CD4-positive, CD25-positive, alpha-beta regulatory T cell (primary cell): Measurements from ENCODE around the gene AGFG1. TPM values are rescaled to one million over a fixed set of nuclear protein-coding genes. Genes with fewer than 3 reads are reported as not detected.

Source experiments
- ATAC-seq, 2 donors: fragments of 150-1000 bp; cut with Tn5 transposase; one replicate each; pipeline ENCODE4 v1.10.0; 2021; ENCODE audit warnings: low read depth in 2 of 2, moderate number of reproducible peaks in 2 of 2, moderate library complexity in 1 of 2
- DNase-seq, 3 donors: peaks; one replicate each; pipeline versions ENCODE4 v3.0.0 to v3.0.0-alpha.2; 2012 to 2022; ENCODE audit warnings: mixed read lengths in 1 of 3
- H3K27ac ChIP-seq: one replicate; pipeline ENCODE4 v1.7.0; 2013; ENCODE audit warnings: mild to moderate bottlenecking, low read length; ENCODE audit not compliant: insufficient read depth, poor library complexity, severe bottlenecking
- H3K27me3 ChIP-seq: one replicate; pipeline ENCODE4 v1.7.0; 2013; ENCODE audit warnings: low read length; ENCODE audit not compliant: control insufficient read depth, insufficient read depth
- H3K36me3 ChIP-seq: one replicate; pipeline ENCODE4 v1.7.0; 2013; ENCODE audit warnings: mild to moderate bottlenecking, low read length, moderate library complexity; ENCODE audit not compliant: control insufficient read depth, insufficient read depth
- H3K4me1 ChIP-seq: 2 replicates; pipeline ENCODE4 v1.7.0; 2013; ENCODE audit warnings: mild to moderate bottlenecking, low read length; ENCODE audit not compliant: insufficient read depth, control insufficient read depth, poor library complexity, severe bottlenecking
- H3K4me3 ChIP-seq: one replicate; pipeline ENCODE4 v1.7.0; 2013; ENCODE audit warnings: low read depth, mild to moderate bottlenecking, low read length, moderate library complexity
- H3K9me3 ChIP-seq, 2 experiments: 1 replicate in 1 of 2; 2 replicates in 1 of 2; pipeline ENCODE4 v1.7.0; 2013; ENCODE audit warnings: low read length in 2 of 2, mild to moderate bottlenecking in 1 of 2, moderate library complexity in 1 of 2; ENCODE audit not compliant: control insufficient read depth in 2 of 2
- H3K27ac Mint-ChIP-seq, 3 donors: one replicate each; pipeline ENCODE4 v1.8.0; 2020 to 2022; ENCODE audit warnings: mild to moderate bottlenecking in 3 of 3, mixed read lengths in 3 of 3, moderate library complexity in 2 of 3
- H3K27me3 Mint-ChIP-seq: one replicate; pipeline ENCODE4 v1.8.0; 2022; ENCODE audit warnings: mild to moderate bottlenecking, mixed read lengths
- H3K36me3 Mint-ChIP-seq: one replicate; pipeline ENCODE4 v1.8.0; 2020; ENCODE audit warnings: mixed read lengths
- H3K4me1 Mint-ChIP-seq, 4 donors: one replicate each; pipeline ENCODE4 v1.8.0; 2020 to 2022; ENCODE audit warnings: mixed read lengths in 4 of 4, mild to moderate bottlenecking in 1 of 4
- H3K4me3 Mint-ChIP-seq, 4 donors: one replicate each; pipeline ENCODE4 v1.8.0; 2020 to 2022; ENCODE audit warnings: mild to moderate bottlenecking in 4 of 4, mixed read lengths in 4 of 4, moderate library complexity in 3 of 4
- H3K9me3 Mint-ChIP-seq, 7 donors: one replicate each; pipeline ENCODE4 v1.8.0; 2020 to 2022; ENCODE audit warnings: mixed read lengths in 7 of 7, mild to moderate bottlenecking in 3 of 7, moderate library complexity in 2 of 7
- polyA plus RNA-seq, 4 donors: library from polyadenylated mRNA; unstranded; fragments of 300-500 nt; fragmentation: Illumina TruSeq; gene quantifications; one replicate each; pipeline ENCODE4 v1.2.3, GENCODE V29; 2021
- total RNA-seq: library from RNA; stranded (reverse); gene quantifications from one replicate; pipeline ENCODE4 v1.2.3, GENCODE V29; 2022

AGFG1 gene
- total and polyA plus RNA-seq, 5 donors from 2014 or later = 14.9 to 64.0 (median 24.7) TPM

DNA sequence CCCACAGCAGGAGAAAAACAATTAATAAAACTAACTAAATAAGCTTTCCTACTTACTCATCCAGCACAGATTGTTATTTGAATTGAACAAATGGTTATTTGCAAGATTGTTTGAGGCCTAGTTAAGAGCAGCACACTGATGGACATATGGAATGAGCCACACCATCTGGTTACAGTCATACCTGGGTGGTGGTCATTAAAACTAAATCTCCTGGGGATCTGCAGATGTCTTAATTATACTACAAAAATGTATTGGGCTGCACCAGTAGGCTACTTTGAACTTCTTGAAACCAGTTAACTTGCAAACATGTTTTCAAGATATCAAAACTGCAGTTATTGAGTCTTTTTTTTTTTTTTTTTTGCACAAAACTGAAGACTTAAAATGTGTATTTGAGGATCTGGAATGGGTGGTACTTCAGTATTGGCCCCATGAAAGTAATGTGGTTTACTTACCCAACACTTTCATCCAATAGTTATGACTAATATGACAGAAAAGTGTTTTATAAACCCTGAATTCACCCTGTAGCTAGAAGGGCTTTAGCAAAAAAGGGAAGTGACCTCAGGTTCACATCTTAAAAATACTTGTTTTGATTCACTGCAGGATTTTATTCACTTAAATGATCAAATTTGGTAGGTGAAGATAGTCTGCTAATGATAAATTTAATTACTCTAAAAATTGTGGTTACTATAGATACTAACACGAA, 10.8 kb downstream of the AGFG1 start:
- Histone ChIP-seq H3K4me3 (peak overlapping the region; percentile 22), H3K4me1 (peaks cover 49% of the 10 kb centered on the region), H3K27me3 (no peaks in the 10 kb centered on the region), H3K9me3 (no peaks in the 10 kb centered on the region), H3K27ac (peak overlapping the region; percentile 14), H3K36me3 (no peaks in the 10 kb centered on the region)
- H3K4me3 Mint-ChIP-seq = peak overlapping the region in 2 of 4 donors; percentile 15 to 45
- ATAC-seq = peak; percentile 33 to 48
- peaks cover 51 to 87% (median 70%) of the 10 kb centered on the region in 4 donors for H3K4me1 Mint-ChIP-seq
- H3K9me3 Mint-ChIP-seq = peaks cover 0 to 4% (median 0%) of the 10 kb centered on the region in 7 donors
- H3K27me3 Mint-ChIP-seq = no peaks in the 10 kb centered on the region
- H3K27ac Mint-ChIP-seq = peak overlapping the region in 1 of 3 donors; percentile 44
- H3K36me3 Mint-ChIP-seq = peaks cover 4% of the 10 kb centered on the region
- no peak for DNase-seq

GRCh38 chr2:227485429-227485828, 13.5 kb downstream of the AGFG1 start:
- ATAC-seq = no peak
- Histone ChIP-seq H3K9me3 (no peaks in the 10 kb centered on the region), H3K36me3 (no peaks in the 10 kb centered on the region), H3K27ac (no peak overlapping the region), H3K4me3 (no peak overlapping the region), H3K4me1 (peaks cover 35% of the 10 kb centered on the region), H3K27me3 (no peaks in the 10 kb centered on the region)
- Mint-ChIP-seq H3K27ac (peak overlapping the region in 1 of 3 donors; percentile 22), H3K36me3 (peaks cover 4% of the 10 kb centered on the region), H3K9me3 (peaks cover 0 to 4% (median 0%) of the 10 kb centered on the region in 7 donors), H3K27me3 (no peaks in the 10 kb centered on the region), H3K4me3 (peak overlapping the region in 2 of 4 donors; percentile 9 to 62), H3K4me1 (peaks cover 47 to 80% (median 59%) of the 10 kb centered on the region in 4 donors)
- no peak for DNase-seq

DNA sequence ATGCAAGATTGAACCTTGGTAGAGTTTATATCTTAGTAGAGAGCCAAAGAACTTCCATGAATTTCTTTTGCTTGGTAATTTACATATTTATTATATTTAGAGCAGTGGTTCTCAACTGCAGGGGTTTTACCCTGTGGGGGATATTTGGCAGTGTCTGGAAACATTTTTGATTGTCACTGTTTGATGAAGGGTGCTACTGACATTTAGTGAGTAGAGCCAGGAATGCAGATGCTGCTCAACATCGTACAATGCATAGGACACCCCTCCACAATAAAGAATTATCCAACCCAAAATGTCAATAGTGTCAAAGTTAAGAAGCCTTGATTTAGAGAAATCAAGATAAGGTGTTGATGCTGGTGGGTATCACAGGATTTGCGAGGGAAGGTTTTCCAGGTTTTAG, 14.7 kb downstream of the AGFG1 start:
- Histone ChIP-seq H3K27me3 (no peaks in the 10 kb centered on the region), H3K9me3 (no peaks in the 10 kb centered on the region), H3K4me1 (peaks cover 33% of the 10 kb centered on the region), H3K27ac (no peak overlapping the region), H3K36me3 (no peaks in the 10 kb centered on the region), H3K4me3 (no peak overlapping the region)
- Mint-ChIP-seq H3K27me3 (no peaks in the 10 kb centered on the region), H3K9me3 (peaks cover 0 to 4% (median 0%) of the 10 kb centered on the region in 7 donors), H3K4me3 (peak overlapping the region in 1 of 4 donors; percentile 10), H3K36me3 (peaks cover 4% of the 10 kb centered on the region), H3K27ac (no peak overlapping the region), H3K4me1 (peaks cover 42 to 73% (median 54%) of the 10 kb centered on the region in 4 donors)
- ATAC-seq (no peak), DNase-seq (no peak)

- Mint-ChIP-seq H3K9me3 (peaks cover 0 to 4% (median 0%) of the 10 kb centered on the region in 7 donors), H3K36me3 (peaks cover 4% of the 10 kb centered on the region), H3K27ac (peak overlapping the region in 2 of 3 donors; percentile 16 to 61), H3K4me1 (peaks cover 34 to 67% (median 46%) of the 10 kb centered on the region in 4 donors), H3K27me3 (no peaks in the 10 kb centered on the region), H3K4me3 (no peak overlapping the region)
- ATAC-seq = no peak
- peaks cover 23% of the 10 kb centered on the region for H3K4me1 ChIP-seq
- no peaks in the 10 kb centered on the region for H3K9me3 ChIP-seq
- no peak overlapping the region for H3K27ac ChIP-seq
- no peaks in the 10 kb centered on the region for H3K27me3 ChIP-seq
- H3K4me3 ChIP-seq = no peak overlapping the region
- peaks cover 5% of the 10 kb centered on the region for H3K36me3 ChIP-seq
- DNase-seq = no peak
Observed at GRCh38 chr2:227488045-227488444, 16.1 kb downstream of the AGFG1 start.

DNA sequence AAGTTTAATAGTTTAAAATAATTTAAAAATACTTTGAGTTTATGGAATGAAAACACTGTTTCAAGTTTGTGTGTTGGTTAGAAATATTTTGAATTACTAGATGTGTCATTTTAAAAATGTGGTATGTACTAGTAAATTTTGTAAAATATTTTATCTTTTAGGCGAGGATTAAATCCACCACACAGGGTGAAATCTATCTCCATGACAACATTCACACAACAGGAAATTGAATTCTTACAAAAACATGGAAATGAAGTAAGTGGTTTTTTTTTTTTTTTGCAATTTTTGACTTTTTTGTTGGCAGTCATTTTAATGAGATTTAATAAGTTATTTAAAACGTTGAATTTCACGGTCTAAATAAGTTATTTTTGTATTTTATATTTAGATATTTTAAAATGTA, 19.4 kb downstream of the AGFG1 start:
- no peak overlapping the region for H3K4me3 Mint-ChIP-seq
- peaks cover 25 to 60% (median 35%) of the 10 kb centered on the region in 4 donors for H3K4me1 Mint-ChIP-seq
- no peak for DNase-seq
- no peak overlapping the region for H3K27ac ChIP-seq
- peaks cover 0 to 1% (median 0%) of the 10 kb centered on the region in 7 donors for H3K9me3 Mint-ChIP-seq
- H3K27me3 Mint-ChIP-seq = no peaks in the 10 kb centered on the region
- peaks cover 17% of the 10 kb centered on the region for H3K36me3 Mint-ChIP-seq
- no peaks in the 10 kb centered on the region for H3K9me3 ChIP-seq
- ATAC-seq = no peak
- peaks cover 17% of the 10 kb centered on the region for H3K4me1 ChIP-seq
- no peak overlapping the region for H3K4me3 ChIP-seq
- no peaks in the 10 kb centered on the region for H3K27me3 ChIP-seq
- H3K27ac Mint-ChIP-seq = no peak overlapping the region
- peaks cover 22% of the 10 kb centered on the region for H3K36me3 ChIP-seq

DNA sequence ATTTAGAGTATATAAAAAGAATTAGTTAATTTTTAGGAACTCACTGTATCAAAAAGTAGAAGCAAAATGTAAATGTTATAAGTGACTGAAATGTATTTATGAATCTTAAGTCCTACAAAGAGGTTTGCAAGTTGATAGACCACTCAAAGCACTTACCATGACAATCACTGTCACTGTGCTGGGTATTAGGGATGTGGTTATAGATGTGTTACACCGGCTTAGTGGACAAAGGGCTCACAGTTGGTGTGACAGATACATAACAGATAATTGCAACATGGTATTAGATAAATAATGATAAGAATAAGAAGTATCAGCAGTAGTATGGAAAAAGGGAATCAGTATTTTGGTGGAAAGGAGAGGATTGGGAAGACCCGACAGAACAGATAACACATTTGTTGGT, 21.6 kb downstream of the AGFG1 start:
- Mint-ChIP-seq H3K36me3 (peaks cover 21% of the 10 kb centered on the region), H3K27me3 (no peaks in the 10 kb centered on the region), H3K9me3 (peaks cover 0 to 1% (median 0%) of the 10 kb centered on the region in 7 donors), H3K27ac (no peak overlapping the region), H3K4me3 (no peak overlapping the region), H3K4me1 (peaks cover 31 to 59% (median 35%) of the 10 kb centered on the region in 4 donors)
- Histone ChIP-seq H3K27me3 (no peaks in the 10 kb centered on the region), H3K9me3 (no peaks in the 10 kb centered on the region), H3K4me3 (no peak overlapping the region), H3K4me1 (peaks cover 21% of the 10 kb centered on the region), H3K36me3 (peaks cover 26% of the 10 kb centered on the region), H3K27ac (no peak overlapping the region)
- ATAC-seq (no peak), DNase-seq (no peak)

GRCh38 chr2:227497158-227497557, 25.2 kb downstream of the AGFG1 start:
- Mint-ChIP-seq H3K9me3 (peaks cover 0 to 1% (median 0%) of the 10 kb centered on the region in 7 donors), H3K27me3 (no peaks in the 10 kb centered on the region), H3K36me3 (peaks cover 28% of the 10 kb centered on the region), H3K4me1 (peaks cover 34 to 75% (median 47%) of the 10 kb centered on the region in 4 donors), H3K27ac (peak overlapping the region in 1 of 3 donors; percentile 51), H3K4me3 (peak overlapping the region in 1 of 4 donors; percentile 46)
- H3K9me3 ChIP-seq = no peaks in the 10 kb centered on the region
- H3K27me3 ChIP-seq = no peaks in the 10 kb centered on the region
- peaks cover 28% of the 10 kb centered on the region for H3K36me3 ChIP-seq
- no peak for ATAC-seq
- no peak for DNase-seq
- H3K4me3 ChIP-seq = no peak overlapping the region
- H3K4me1 ChIP-seq = peaks cover 13% of the 10 kb centered on the region
- H3K27ac ChIP-seq = no peak overlapping the region
